Skeletal muscle satellite cell (primary cell): ENCODE data around the gene PROZ.

Experiments used
- H3K27me3 ChIP-seq: 2 replicates; pipeline ENCODE4 v1.7.0; 2013; ENCODE audit warnings: low read length; ENCODE audit not compliant: control insufficient read depth, insufficient read depth
- H3K36me3 ChIP-seq: 2 replicates; pipeline ENCODE4 v1.7.0; 2013; ENCODE audit warnings: mild to moderate bottlenecking, control low read depth, low read length; ENCODE audit not compliant: insufficient read depth
- H3K4me1 ChIP-seq: 2 replicates; pipeline ENCODE4 v1.7.0; 2013; ENCODE audit warnings: low read length; ENCODE audit not compliant: control insufficient read depth, insufficient read depth
- H3K4me2 ChIP-seq: 2 replicates; pipeline ENCODE4 v1.7.0; 2013; ENCODE audit warnings: mild to moderate bottlenecking, low read length
- H3K4me3 ChIP-seq: 2 replicates; pipeline ENCODE4 v1.7.0; 2013; ENCODE audit warnings: low read length
- H3K9ac ChIP-seq: 2 replicates; pipeline ENCODE4 v1.7.0; 2013; ENCODE audit warnings: mild to moderate bottlenecking, low read depth, low read length, moderate library complexity
- H3K9me3 ChIP-seq: replicated peaks from 2 replicates; pipeline ENCODE4 v1.7.0; 2013; ENCODE audit warnings: mild to moderate bottlenecking, control low read depth, low read length

Gene PROZ

GRCh38 chr13:113137691-113138298 lies 20.7 kb upstream of the PROZ start:
- no peaks in the 10 kb centered on the region for H3K36me3 ChIP-seq
- peaks cover 38% of the 10 kb centered on the region for H3K27me3 ChIP-seq
- H3K4me2 ChIP-seq, result no peak overlapping the region
- no peak overlapping the region for H3K4me3 ChIP-seq
- H3K4me1 ChIP-seq, result no peaks in the 10 kb centered on the region
- H3K9me3 ChIP-seq, result no peaks in the 10 kb centered on the region
- H3K9ac ChIP-seq, result no peak overlapping the region

- H3K9ac ChIP-seq, result no peak overlapping the region
- no peak overlapping the region for H3K4me3 ChIP-seq
- H3K27me3 ChIP-seq, result peaks cover 29% of the 10 kb centered on the region
- H3K36me3 ChIP-seq, result no peaks in the 10 kb centered on the region
- no peaks in the 10 kb centered on the region for H3K9me3 ChIP-seq
- H3K4me1 ChIP-seq, result no peaks in the 10 kb centered on the region
- H3K4me2 ChIP-seq, result no peak overlapping the region
Observed at GRCh38 chr13:113138792-113139551, 19.5 kb upstream of the PROZ start.

GRCh38 chr13:113139577-113139976 lies 18.9 kb upstream of the PROZ start:
- Histone ChIP-seq H3K4me1 (no peaks in the 10 kb centered on the region), H3K4me2 (no peak overlapping the region), H3K9ac (no peak overlapping the region), H3K4me3 (no peak overlapping the region), H3K27me3 (peaks cover 23% of the 10 kb centered on the region), H3K9me3 (no peaks in the 10 kb centered on the region), H3K36me3 (no peaks in the 10 kb centered on the region)

GRCh38 chr13:113140677-113141600 lies 17.5 kb upstream of the PROZ start:
- Histone ChIP-seq H3K4me1 (no peaks in the 10 kb centered on the region), H3K36me3 (no peaks in the 10 kb centered on the region), H3K9ac (no peak overlapping the region), H3K9me3 (no peaks in the 10 kb centered on the region), H3K4me2 (no peak overlapping the region), H3K27me3 (peaks cover 25% of the 10 kb centered on the region), H3K4me3 (no peak overlapping the region)

GRCh38 chr13:113141601-113141970 lies 16.9 kb upstream of the PROZ start:
- Histone ChIP-seq H3K4me1 (no peaks in the 10 kb centered on the region), H3K4me2 (no peak overlapping the region), H3K27me3 (peaks cover 23% of the 10 kb centered on the region), H3K36me3 (no peaks in the 10 kb centered on the region), H3K4me3 (no peak overlapping the region), H3K9ac (no peak overlapping the region), H3K9me3 (no peaks in the 10 kb centered on the region)

GRCh38 chr13:113142876-113143275 lies 15.6 kb upstream of the PROZ start:
- Histone ChIP-seq H3K36me3 (no peaks in the 10 kb centered on the region), H3K9me3 (no peaks in the 10 kb centered on the region), H3K4me2 (no peak overlapping the region), H3K27me3 (peaks cover 21% of the 10 kb centered on the region), H3K4me3 (no peak overlapping the region), H3K9ac (no peak overlapping the region), H3K4me1 (no peaks in the 10 kb centered on the region)

- no peak overlapping the region for H3K4me2 ChIP-seq
- no peaks in the 10 kb centered on the region for H3K36me3 ChIP-seq
- no peaks in the 10 kb centered on the region for H3K9me3 ChIP-seq
- H3K27me3 ChIP-seq, result peaks cover 21% of the 10 kb centered on the region
- H3K4me1 ChIP-seq, result no peaks in the 10 kb centered on the region
- H3K9ac ChIP-seq, result no peak overlapping the region
- H3K4me3 ChIP-seq, result no peak overlapping the region
Observed at GRCh38 chr13:113143466-113144254, 14.8 kb upstream of the PROZ start.

- Histone ChIP-seq H3K9ac (no peak overlapping the region), H3K36me3 (no peaks in the 10 kb centered on the region), H3K27me3 (peaks cover 16% of the 10 kb centered on the region), H3K9me3 (no peaks in the 10 kb centered on the region), H3K4me1 (no peaks in the 10 kb centered on the region), H3K4me3 (no peak overlapping the region), H3K4me2 (no peak overlapping the region)
Observed at GRCh38 chr13:113144255-113144629, 14.2 kb upstream of the PROZ start.

- H3K9ac ChIP-seq, result no peak overlapping the region
Observed at GRCh38 chr13:113145496-113145895, 13.0 kb upstream of the PROZ start.

GRCh38 chr13:113145911-113146598 lies 12.4 kb upstream of the PROZ start:
- no peak overlapping the region for H3K4me2 ChIP-seq
- peaks cover 12% of the 10 kb centered on the region for H3K27me3 ChIP-seq
- no peak overlapping the region for H3K4me3 ChIP-seq
- H3K9ac ChIP-seq, result no peak overlapping the region
- H3K4me1 ChIP-seq, result no peaks in the 10 kb centered on the region
- H3K36me3 ChIP-seq, result no peaks in the 10 kb centered on the region
- no peaks in the 10 kb centered on the region for H3K9me3 ChIP-seq

More at GRCh38 chr13:113145496-113145895, 13.0 kb upstream of the PROZ start:
- Histone ChIP-seq H3K4me3 (no peak overlapping the region), H3K4me2 (no peak overlapping the region), H3K27me3 (peaks cover 12% of the 10 kb centered on the region), H3K4me1 (no peaks in the 10 kb centered on the region), H3K36me3 (no peaks in the 10 kb centered on the region), H3K9me3 (no peaks in the 10 kb centered on the region)
